Suprapubic skin (tissue), 4 donors: ENCODE measurements around the gene ZBTB7B.

ENCODE experiments used
- CTCF ChIP-seq, 2 donors: fragments of 200-600 bp in 1 of 2; fragments of 450-650 bp in 1 of 2; sonication (generic) in 1 of 2; IDR thresholded peaks; one replicate each; pipeline ENCODE4 v1.5.1; 2016 to 2019; ENCODE audit warnings: antibody characterized with exemption in 2 of 2, mild to moderate bottlenecking in 1 of 2, moderate library complexity in 1 of 2
- EP300 ChIP-seq: sonication (generic); formaldehyde crosslinking; IDR thresholded peaks from one replicate; pipeline ENCODE4 v1.6.1; 2017; ENCODE audit warnings: antibody characterized with exemption
- POLR2A ChIP-seq, 2 donors: fragments of 450-650 bp; IDR thresholded peaks; one replicate each; pipeline ENCODE4 v1.6.1; 2017; ENCODE audit warnings: antibody characterized with exemption in 2 of 2, mild to moderate bottlenecking in 2 of 2, moderate library complexity in 2 of 2
- POLR2AphosphoS5 ChIP-seq, 3 donors: sonication (generic); formaldehyde crosslinking; IDR thresholded peaks; one replicate each; pipeline ENCODE4 v1.6.1; 2017; ENCODE audit warnings: antibody characterized with exemption in 3 of 3

GRCh38 chr1:154960446-154961136, 42.0 kb upstream of the ZBTB7B start:
- no peak for TF ChIP-seq CTCF (IDR thresholded peaks at IDR 0.05)
- no peak for TF ChIP-seq POLR2A (IDR thresholded peaks at IDR 0.05)
- TF ChIP-seq EP300: no peak
- no peak for TF ChIP-seq POLR2AphosphoS5 (IDR thresholded peaks at IDR 0.05)
